ENCODE measurements around the gene VAPA. TPM values are rescaled to one million over a fixed set of nuclear protein-coding genes. Genes with fewer than 3 reads are reported as not detected.

VAPA gene
- total and polyA plus RNA-seq, 9 of the 15 experiments (the other 6 are each of a cell fraction or from before 2014, with no cell fraction given) = 219 to 902 (median 526) TPM

DNA sequence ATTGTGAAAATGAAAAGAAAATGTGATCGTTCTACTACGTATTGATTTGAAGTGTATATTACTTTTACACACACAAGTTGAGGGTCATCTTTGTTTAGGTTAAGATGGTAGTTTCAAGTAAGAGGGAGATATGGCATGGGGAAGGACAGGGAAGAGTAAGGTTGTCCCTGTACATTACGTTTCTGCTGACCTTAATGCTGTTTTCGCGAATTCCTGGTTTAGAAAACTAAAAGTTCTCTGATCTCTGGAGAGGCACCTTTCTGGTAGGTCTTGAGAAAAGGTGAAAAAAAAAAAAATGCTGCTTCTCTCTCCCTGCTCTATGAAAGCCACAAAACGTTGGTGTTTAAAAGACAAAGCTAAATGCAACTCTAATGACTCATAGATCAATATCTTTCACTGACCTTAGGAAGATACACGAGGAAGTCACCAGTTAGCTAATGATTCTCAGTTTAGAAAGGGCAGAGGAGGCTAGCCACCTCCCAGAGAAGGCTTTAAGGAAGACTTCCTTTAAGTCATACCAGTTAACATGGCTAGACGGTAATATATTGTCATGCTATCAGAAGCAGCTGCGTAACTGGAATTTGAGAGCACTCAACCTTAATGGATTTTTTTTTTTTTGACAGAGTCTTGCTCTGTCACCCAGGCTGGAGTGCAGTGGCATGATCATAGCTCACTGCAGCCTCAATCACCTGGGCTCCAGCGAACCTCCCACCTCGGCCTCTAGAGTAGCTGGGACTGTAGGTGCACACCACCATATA is 14.8 kb upstream of the VAPA start (continued):
- TF ChIP-seq, protein P1, sequence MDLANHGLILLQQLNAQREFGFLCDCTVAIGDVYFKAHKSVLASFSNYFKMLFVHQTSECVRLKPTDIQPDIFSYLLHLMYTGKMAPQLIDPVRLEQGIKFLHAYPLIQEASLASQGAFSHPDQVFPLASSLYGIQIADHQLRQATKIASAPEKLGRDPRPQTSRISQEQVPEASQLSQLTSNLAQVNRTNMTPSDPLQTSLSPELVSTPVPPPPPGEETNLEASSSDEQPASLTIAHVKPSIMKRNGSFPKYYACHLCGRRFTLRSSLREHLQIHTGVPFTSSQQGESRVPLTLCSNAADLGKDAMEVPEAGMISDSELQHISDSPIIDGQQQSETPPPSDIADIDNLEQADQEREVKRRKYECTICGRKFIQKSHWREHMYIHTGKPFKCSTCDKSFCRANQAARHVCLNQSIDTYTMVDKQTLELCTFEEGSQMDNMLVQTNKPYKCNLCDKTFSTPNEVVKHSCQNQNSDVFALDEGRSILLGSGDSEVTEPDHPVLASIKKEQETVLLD (IDR thresholded peaks at IDR 0.05) = peak; percentile 87; the same call in 1 of the 2 replicates
- no peak for TF ChIP-seq TAF1 (IDR thresholded peaks at IDR 0.05; ENCODE audit: control insufficient read depth, extremely low read depth, insufficient read depth, low read length, severe bottlenecking)
- TF ChIP-seq MCM2 (IDR thresholded peaks at IDR 0.05; ENCODE audit: low read depth) = peak; percentile 48; the same call in 1 of the 2 replicates
- TF ChIP-seq ELF2 (CRISPR knock-in tag; IDR thresholded peaks at IDR 0.05) = 0 out of 2 replicates have a peak, but pooled peaks have one; percentile 62
- no peak for TF ChIP-seq SMC3 (conservative IDR thresholded peaks at IDR 0.05; ENCODE audit: insufficient read depth, low read depth, low read length)
- TF ChIP-seq GTF2E2 (tag; IDR thresholded peaks at IDR 0.05) = peak; percentile 90
- no peak for TF ChIP-seq IFI16 (CRISPR knock-in tag; IDR thresholded peaks at IDR 0.05)
- TF ChIP-seq, protein P2, sequence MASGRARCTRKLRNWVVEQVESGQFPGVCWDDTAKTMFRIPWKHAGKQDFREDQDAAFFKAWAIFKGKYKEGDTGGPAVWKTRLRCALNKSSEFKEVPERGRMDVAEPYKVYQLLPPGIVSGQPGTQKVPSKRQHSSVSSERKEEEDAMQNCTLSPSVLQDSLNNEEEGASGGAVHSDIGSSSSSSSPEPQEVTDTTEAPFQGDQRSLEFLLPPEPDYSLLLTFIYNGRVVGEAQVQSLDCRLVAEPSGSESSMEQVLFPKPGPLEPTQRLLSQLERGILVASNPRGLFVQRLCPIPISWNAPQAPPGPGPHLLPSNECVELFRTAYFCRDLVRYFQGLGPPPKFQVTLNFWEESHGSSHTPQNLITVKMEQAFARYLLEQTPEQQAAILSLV (tag; IDR thresholded peaks at IDR 0.05) = peak; percentile 37; the same call in 1 of the 2 replicates
- TF ChIP-seq, protein P3, sequence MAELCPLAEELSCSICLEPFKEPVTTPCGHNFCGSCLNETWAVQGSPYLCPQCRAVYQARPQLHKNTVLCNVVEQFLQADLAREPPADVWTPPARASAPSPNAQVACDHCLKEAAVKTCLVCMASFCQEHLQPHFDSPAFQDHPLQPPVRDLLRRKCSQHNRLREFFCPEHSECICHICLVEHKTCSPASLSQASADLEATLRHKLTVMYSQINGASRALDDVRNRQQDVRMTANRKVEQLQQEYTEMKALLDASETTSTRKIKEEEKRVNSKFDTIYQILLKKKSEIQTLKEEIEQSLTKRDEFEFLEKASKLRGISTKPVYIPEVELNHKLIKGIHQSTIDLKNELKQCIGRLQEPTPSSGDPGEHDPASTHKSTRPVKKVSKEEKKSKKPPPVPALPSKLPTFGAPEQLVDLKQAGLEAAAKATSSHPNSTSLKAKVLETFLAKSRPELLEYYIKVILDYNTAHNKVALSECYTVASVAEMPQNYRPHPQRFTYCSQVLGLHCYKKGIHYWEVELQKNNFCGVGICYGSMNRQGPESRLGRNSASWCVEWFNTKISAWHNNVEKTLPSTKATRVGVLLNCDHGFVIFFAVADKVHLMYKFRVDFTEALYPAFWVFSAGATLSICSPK (IDR thresholded peaks at IDR 0.05; ENCODE audit: borderline replicate concordance) = no peak
- no peak for TF ChIP-seq ZNF121 (CRISPR knock-in tag; conservative IDR thresholded peaks at IDR 0.05)
- TF ChIP-seq ZBED1 (IDR thresholded peaks at IDR 0.05) = no peak
- peak; percentile 64; the same call in 1 of the 2 replicates for TF ChIP-seq MIER1 (IDR thresholded peaks at IDR 0.05; ENCODE audit: low read depth)
- TF ChIP-seq TOE1 (IDR thresholded peaks at IDR 0.05; ENCODE audit: borderline replicate concordance) = 0 out of 2 replicates have a peak, but pooled peaks have one; percentile 34
- TF ChIP-seq TOE1 (CRISPR knock-in tag; IDR thresholded peaks at IDR 0.05; ENCODE audit: borderline replicate concordance, low read depth) = no peak
- TF ChIP-seq NR2F6 (CRISPR knock-in tag; IDR thresholded peaks at IDR 0.05) = no peak
- TF ChIP-seq, protein P4, sequence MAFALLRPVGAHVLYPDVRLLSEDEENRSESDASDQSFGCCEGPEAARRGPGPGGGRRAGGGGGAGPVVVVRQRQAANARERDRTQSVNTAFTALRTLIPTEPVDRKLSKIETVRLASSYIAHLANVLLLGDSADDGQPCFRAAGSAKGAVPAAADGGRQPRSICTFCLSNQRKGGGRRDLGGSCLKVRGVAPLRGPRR (CRISPR knock-in tag; IDR thresholded peaks at IDR 0.05) = no peak
- 0 out of 2 replicates have a peak, but pooled peaks have one; percentile 32 for TF ChIP-seq CREB1 (IDR thresholded peaks at IDR 0.05)
- TF ChIP-seq CREB1 (CRISPR knock-in tag; IDR thresholded peaks at IDR 0.05) = no peak
- peak; percentile 69; the same call in 1 of the 2 replicates for TF ChIP-seq PTRF (tag; IDR thresholded peaks at IDR 0.05)
- no peak for TF ChIP-seq SMAD3 (CRISPR knock-in tag; conservative IDR thresholded peaks at IDR 0.05)
- no peak for TF ChIP-seq RFX7 (CRISPR knock-in tag; IDR thresholded peaks at IDR 0.05)
- TF ChIP-seq BRD4 (IDR thresholded peaks at IDR 0.05) = peak; percentile 51; the same call in 1 of the 2 replicates
- TF ChIP-seq RBM22 (IDR thresholded peaks at IDR 0.05; ENCODE audit: low read depth, low read length, poor library complexity, severe bottlenecking) = no peak
- no peak for TF ChIP-seq ZNF311 (CRISPR knock-in tag; IDR thresholded peaks at IDR 0.05)
- TF ChIP-seq FOS (IDR thresholded peaks at IDR 0.05; ENCODE audit: extremely low read depth, insufficient read length) = peak; percentile 69
- no peak for TF ChIP-seq RBM14 (IDR thresholded peaks at IDR 0.05; ENCODE audit: borderline replicate concordance, insufficient read depth, low read depth, low read length)
